K562 (cell line): Measurements from ENCODE around the gene PPP1R1C.

Source experiments
- MTA2 ChIP-seq: fragments of 450-650 bp; IDR thresholded peaks from 2 replicates; pipeline ENCODE4 v1.6.1; 2016; ENCODE audit warnings: low read depth
- ZFX ChIP-seq: sonication (generic); formaldehyde crosslinking; IDR thresholded peaks from 2 replicates; pipeline ENCODE4 v1.8.0; 2022; ENCODE audit warnings: mild to moderate bottlenecking, missing genetic modification reagents, moderate library complexity

GRCh38 chr2:181971032-181971431 is 14.6 kb upstream of the PPP1R1C start:
- TF ChIP-seq MTA2: no peak
- TF ChIP-seq ZFX (CRISPR knock-in tag): no peak
